H1 (cell line): Measurements from ENCODE around the gene KCNMB2. TPM values are rescaled to one million over a fixed set of nuclear protein-coding genes. Genes with fewer than 3 reads are reported as not detected.

ENCODE experiments used
- CHD7 ChIP-seq: fragments of 300-600 bp; sonication (generic); IDR thresholded peaks from 2 replicates; pipeline ENCODE4 v1.7.1; 2012; ENCODE audit warnings: low read length, moderate library complexity, mild to moderate bottlenecking, inconsistent platforms; ENCODE audit not compliant: insufficient replicate concordance
- CREB1 ChIP-seq: IDR thresholded peaks from 2 replicates; pipeline ENCODE4 v1.6.1; 2012; ENCODE audit warnings: inconsistent platforms
- EGR1 ChIP-seq: IDR thresholded peaks from 2 replicates; pipeline ENCODE4 v1.6.1; 2011; ENCODE audit warnings: low read depth, low read length, borderline replicate concordance
- EP300 ChIP-seq, 2 experiments: IDR thresholded peaks; 1 replicate in 1 of 2; 2 replicates in 1 of 2; pipeline ENCODE4 v1.6.1; 2011 to 2012; ENCODE audit warnings: low read depth in 2 of 2, low read length in 2 of 2, mild to moderate bottlenecking in 2 of 2, borderline replicate concordance in 1 of 2, inconsistent platforms in 1 of 2, moderate library complexity in 1 of 2
- MAFK ChIP-seq: IDR thresholded peaks from 2 replicates; pipeline ENCODE4 v1.6.1; 2012; ENCODE audit warnings: low read depth, mild to moderate bottlenecking, improper control_type of control experiment, low read length
- POLR2AphosphoS5 ChIP-seq: IDR thresholded peaks from 2 replicates; pipeline ENCODE4 v1.6.1; 2011; ENCODE audit warnings: low read depth, low read length
- RAD21 ChIP-seq, 2 experiments: IDR thresholded peaks in 1 of 2; conservative IDR thresholded peaks in 1 of 2; 2 replicates each; pipeline ENCODE4 v1.6.1; 2011; ENCODE audit warnings: low read depth in 2 of 2, low read length in 2 of 2, improper control_type of control experiment in 1 of 2, inconsistent platforms in 1 of 2, mild to moderate bottlenecking in 1 of 2, moderate library complexity in 1 of 2
- SP4 ChIP-seq: IDR thresholded peaks from 2 replicates; pipeline ENCODE4 v1.6.1; 2012; ENCODE audit warnings: low read length, inconsistent platforms
- TBP ChIP-seq: IDR thresholded peaks from 2 replicates; pipeline ENCODE4 v1.6.1; 2011; ENCODE audit warnings: low read depth, low read length, improper control_type of control experiment
- polyA plus RNA-seq, 7 experiments: library from polyadenylated mRNA; depleted of rRNA in 3 of 7; stranded (reverse) in 5 of 7; unstranded in 2 of 7; fragments of >200 nt in 5 of 7; fragments of 200-250 nt in 2 of 7; gene quantifications; 1 replicate in 5 of 7; 2 replicates in 1 of 7; 4 replicates in 1 of 7; pipeline versions ENCODE4 v1.2.1 to v1.2.3, GENCODE V29; 2011 to 2013; ENCODE audit warnings: missing spikeins in 2 of 7, mixed read lengths in 2 of 7
- total RNA-seq: library from RNA; stranded (reverse); fragmentation: NEBNext Ultra II Directional; extraction: Animal tissue kit (Norgen Biotek cat#: 25700); gene quantifications from 2 replicates; pipeline ENCODE4 v1.2.1, GENCODE V29; 2021

KCNMB2 gene
- total and polyA plus RNA-seq, 2 of the 8 experiments (the other 6 are each of a cell fraction or from before 2014, with no cell fraction given) = not detected

GRCh38 chr3:178868681-178869080 lies 332.4 kb downstream of the KCNMB2 start (continued):
- TF ChIP-seq RAD21 (IDR thresholded peaks at IDR 0.05 in 1 of 2, conservative IDR thresholded peaks at IDR 0.05 in 1 of 2; ENCODE audit: low read depth in 2 of 2, low read length in 2 of 2) (no peak), EGR1 (no peak), TBP (no peak), CREB1 (no peak), CHD7 (no peak), POLR2AphosphoS5 (no peak), EP300 (IDR thresholded peaks at IDR 0.05; ENCODE audit: borderline replicate concordance in 1 of 2, low read depth in 2 of 2, low read length in 2 of 2) (no peak), SP4 (no peak), MAFK (no peak)
